Inferior parietal cortex (tissue), 1 donor: ENCODE results near the gene AHSG.
A peak's percentile ranks its signal among the peaks of the same experiment; 100 is the strongest.
"Not testable (repeated sequence)": the region's sequence is repeated elsewhere in the genome, so short reads cannot be mapped to it uniquely, and the experiment has no call there.

ENCODE experiments used
- DNase-seq: peaks from one replicate; pipeline ENCODE4 v3.0.0-alpha.2; 2016; ENCODE audit errors: extremely low spot score

The AHSG gene

DNA sequence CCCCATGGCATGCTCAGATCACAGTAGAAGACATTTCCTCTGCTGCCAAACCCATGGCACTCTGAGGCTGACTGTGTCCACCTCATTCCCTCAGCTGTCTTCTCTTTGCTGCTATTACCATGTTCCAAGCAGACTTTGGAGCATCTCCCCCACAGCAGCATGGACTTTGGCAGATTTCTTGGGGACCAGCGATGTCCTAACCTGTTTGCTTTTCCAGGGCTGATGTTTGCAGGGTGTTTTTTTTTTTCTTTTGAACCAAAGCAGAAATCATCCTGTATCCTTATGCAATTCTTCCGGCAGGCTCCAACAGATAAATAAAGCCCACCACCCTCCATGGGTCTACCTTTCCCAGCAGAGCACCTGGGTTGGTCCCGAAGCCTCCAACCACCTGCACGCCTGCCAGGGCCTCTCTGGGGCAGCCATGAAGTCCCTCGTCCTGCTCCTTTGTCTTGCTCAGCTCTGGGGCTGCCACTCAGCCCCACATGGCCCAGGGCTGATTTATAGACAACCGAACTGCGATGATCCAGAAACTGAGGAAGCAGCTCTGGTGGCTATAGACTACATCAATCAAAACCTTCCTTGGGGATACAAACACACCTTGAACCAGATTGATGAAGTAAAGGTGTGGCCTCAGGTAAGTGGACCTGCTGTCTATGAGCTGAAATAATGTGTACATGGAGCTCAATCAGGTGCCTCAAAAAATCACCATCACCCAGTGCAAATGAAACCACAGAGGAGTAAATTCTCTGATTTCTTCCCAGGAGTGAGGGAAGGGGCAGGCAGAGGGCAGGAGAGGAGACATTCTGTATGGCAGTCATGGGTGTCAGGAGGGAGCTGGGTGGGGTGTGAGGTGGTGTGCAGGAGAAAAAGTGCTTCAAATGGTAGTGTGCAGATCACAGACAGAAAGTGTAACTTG is at the start of gene AHSG:
Gene AHSG (plus strand): TSS at position 340 of the 916 bp plus-strand sequence. CDS start 82 bp downstream, at position 422.
- DNase-seq: no peak

DNA sequence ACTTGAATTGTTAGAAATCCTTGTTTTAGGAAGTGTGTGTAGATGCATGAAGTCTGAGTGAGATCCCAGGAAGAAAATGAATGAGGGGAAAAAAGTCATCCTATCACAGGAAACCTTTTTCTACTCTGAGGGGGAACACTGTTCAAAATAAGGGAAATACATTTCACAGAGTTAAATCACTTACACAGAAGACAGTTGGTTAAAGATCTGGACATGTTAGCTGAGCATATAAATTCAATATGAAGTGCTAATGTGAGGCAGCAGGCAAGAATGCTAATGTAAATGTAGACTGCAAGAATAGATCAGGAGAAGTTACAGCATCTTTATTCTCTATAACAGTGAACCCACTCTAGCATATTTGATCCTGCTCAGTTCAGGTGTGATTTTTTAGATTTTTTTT is 48.3 kb upstream of the AHSG start:
- DNase-seq: no peak

DNA sequence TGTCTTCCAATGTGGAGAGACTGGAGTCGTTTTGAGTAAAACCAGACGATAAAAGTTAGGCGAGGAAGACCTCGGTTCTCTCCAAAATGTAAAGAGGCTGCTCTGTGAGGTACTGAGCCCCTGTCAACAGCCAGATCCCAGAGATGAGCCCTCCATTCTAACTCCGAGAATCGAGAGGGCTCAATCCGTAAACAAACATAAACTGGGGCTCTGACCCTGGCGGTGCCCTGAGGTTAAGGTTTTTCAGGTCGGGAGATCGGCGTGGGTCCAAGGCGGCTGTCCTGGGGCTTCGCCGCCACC is 46.1 kb upstream of the AHSG start:
- DNase-seq: no peak

DNA sequence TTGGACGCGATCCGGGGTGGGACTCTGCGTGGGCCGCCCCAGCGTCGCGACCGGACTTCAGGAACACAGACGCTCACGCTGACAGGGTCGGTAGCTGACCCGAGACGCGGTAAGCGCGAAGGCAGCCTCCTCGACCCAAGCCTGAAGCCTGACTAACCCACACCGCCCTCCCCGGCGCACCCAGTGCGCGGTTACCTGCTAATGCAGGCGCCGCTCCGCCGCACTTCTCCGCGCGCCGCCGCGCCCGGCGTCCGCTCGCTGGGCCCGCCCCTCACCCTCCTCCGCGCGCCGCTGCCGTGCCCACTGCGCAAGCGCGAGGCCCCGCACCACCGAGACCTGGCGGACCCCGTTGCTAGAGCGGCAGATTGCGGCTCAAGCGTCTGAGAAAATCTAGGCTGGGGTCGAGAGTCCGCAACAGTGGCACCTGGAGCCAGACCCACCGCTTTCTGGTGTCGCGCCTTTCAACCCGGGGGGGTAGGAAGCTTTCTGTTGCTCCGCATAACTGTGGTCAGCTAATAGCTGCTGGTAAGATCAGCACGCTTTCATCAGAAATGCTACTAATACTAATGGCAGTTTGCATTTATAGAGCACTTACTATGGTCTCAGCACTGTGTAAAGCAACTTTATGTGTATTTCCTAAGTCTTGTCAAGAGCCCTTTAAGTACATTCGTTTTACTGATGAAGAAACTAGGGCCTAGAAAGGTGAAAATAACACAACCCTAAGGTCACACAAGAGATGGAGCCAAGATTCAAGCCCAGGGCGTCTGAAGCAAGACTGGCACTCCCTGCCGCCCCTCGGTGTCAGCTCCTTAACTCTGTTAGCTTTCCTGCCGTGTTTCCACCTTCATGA is 45.6 kb upstream of the AHSG start, which contains the start of gene TBCCD1:
Gene TBCCD1 (minus strand): TSS at position 268 of the 850 bp plus-strand sequence. CDS start 3,010 bp downstream, outside the sequence.
- peak; percentile 90 for DNase-seq

- DNase-seq: not testable (repeated sequence)
These were observed 43.5 kb upstream of the AHSG start for GRCh38 chr3:186569361-186569760.

- no peak for DNase-seq
These were observed 43.1 kb upstream of the AHSG start for GRCh38 chr3:186569779-186570095.

GRCh38 chr3:186570096-186570940 is 42.5 kb upstream of the AHSG start, which contains the start of gene DNAJB11:
Gene DNAJB11 (plus strand): TSS chr3:186570720. CDS start chr3:186570898, 178 bp downstream.
- peak; percentile 99 for DNase-seq

DNA sequence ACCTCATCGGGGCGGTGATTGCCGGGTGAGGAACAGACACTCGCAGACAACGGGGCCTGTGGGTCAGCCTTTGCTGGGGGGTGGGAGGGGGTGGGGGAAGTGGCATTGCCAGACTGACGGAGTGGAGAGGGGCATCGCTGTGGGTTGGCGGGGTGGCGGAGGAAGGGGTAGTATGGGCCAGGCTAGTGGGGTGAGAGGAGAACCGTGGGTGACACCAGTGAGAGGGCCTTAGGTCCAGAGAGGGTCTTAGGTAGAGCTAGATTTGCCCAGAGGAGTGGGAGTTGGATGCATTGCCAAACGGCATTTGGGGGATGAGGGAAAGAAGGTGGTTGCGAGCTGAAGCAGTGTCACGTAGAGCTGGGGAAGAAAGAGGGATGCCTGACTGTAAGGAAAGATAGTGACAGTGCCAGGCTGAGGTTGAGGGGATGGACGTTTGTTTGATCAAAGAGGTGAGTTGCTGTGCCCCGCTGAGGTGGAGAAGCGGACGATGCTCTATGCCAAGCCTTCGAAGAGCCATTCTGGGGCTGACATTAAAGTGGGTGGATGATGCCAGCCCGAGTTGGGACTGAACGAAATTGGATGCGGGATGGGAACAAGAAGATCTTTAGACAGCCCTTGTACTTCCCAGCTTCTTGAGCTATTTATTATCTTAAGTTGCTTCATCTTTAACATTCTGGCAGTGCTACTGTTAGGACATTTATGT is 41.8 kb upstream of the AHSG start:
- DNase-seq: no peak

- no peak for DNase-seq
These were observed 41.2 kb upstream of the AHSG start for GRCh38 chr3:186571644-186572013.

GRCh38 chr3:186577521-186577920 is 35.3 kb upstream of the AHSG start:
- no peak for DNase-seq

DNA sequence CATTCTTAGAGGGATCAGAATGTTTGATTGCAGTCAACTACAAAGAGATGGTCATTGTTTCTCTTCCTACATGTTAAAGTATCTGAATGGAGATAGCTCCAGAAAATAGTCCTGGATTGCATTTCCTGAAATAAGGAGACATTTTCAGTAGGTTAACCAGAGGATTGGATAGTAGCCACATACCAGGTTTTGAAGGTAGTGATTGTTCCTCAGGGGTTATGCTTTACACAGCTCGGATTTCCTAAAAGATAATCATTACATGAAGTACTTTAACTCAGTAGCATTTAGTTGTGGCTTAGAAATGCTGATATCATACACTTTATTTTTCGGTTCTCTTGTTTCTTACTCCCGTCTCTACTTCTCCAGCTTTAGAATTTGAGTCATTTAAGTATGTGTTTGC is 32.1 kb upstream of the AHSG start:
- no peak for DNase-seq

DNA sequence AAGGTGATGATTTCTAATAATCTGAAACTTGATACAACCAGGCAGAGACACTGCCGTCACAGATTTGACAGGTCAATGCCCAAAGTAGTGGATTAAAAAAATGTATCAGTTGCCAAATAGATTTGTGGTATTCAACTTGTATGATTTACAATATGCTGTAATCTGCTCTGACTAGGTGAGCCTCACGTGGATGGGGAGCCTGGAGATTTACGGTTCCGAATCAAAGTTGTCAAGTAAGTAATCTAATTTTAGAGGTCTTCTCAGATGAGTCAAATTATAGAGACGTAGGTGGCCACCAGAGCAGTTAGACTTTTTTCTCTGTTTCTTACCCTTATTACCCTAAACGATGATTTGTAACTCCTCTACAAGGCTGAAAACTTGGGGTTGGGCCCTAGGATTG is 30.3 kb upstream of the AHSG start:
- DNase-seq: no peak

- DNase-seq: no peak
These were observed 29.0 kb upstream of the AHSG start for GRCh38 chr3:186583831-186584230.

- not testable (repeated sequence) for DNase-seq
These were observed 26.6 kb upstream of the AHSG start for GRCh38 chr3:186586245-186586644.

GRCh38 chr3:186587183-186587582 is 25.7 kb upstream of the AHSG start:
- no peak for DNase-seq

DNA sequence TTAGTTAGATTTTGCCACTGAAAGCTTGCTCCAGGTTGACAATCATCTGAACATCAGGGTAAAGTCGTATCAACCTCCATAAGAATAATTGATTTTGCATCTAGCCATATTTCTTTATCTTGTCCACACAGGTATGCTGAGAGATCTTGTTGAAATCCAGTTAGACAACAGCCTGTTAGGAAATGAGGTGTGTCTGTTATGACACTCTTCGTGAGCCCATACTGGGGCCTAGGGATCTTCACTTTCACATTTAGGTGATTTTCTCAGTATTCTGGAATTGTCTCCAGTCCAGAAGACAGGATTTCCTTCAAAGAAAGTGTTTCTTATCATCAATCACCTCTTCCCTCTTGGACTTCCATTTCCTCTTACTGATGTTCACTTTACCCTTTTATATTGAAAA is 24.2 kb upstream of the AHSG start:
- no peak for DNase-seq

GRCh38 chr3:186589121-186589520 is 23.7 kb upstream of the AHSG start:
- DNase-seq: no peak

DNA sequence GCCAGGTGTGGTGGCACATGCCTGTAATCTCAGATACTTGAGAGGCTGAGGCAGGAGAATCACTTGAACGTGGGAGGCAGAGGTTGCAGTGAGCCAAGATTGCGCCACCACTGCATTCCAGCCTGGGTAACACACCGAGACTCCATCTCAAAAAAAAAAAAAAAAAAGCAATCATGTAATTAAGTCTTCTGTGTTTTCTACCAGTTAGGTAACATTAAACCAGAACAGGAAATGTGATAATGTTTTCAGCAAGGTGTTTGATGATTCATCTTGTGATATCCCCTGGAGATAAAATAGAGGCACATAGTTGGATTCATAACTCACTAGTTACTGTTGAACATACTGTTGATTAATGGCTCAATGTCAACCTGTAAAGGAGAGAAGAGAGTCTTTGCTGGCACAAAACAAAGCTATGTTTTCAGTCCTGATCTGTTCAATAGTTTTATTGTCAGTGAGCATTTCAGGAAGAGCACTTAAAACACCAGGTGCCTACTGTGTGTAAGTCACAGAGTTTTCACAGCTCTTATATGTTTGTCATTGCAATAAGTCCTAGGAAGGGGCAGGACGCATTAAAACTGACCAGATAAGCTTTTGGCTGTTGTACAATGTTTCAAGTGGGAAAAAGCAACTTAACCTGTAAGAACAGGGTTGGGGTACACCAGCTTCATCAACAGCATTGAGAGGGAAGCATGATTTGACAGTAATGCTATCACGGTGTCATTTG is 22.8 kb upstream of the AHSG start:
- no peak for DNase-seq

DNA sequence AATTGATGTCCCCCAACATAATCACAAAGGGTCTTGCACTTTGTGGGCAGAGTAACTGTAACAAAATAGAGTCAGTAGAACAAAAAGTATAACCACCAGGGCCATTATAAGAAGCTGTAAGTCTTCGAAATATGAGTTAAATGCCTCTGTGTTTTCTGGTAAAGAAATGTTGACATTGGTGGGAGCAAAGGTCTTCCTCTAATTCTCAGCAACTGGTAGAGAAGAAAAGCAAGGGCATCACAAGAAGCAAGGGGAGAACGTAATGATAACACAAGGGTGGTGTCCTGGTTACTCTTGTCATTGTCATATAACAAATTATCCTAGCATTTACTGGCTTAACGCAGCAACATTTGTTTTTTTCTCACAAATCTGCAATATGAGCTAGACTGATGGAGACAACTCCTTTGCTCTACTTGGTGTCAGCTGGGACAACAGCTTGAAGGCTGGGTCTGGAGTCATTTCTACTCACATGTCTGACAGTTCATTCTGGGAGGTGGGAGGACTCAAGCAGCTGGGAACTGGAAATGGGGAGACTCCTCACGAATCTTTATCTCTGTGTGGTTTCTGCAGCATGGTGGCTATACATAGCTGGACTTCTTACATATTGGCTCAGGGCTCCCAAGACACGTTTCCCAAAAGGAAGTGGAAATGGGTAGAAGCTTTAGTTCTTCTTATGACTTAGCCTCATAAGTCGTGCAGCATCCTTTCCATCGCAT is 22.1 kb upstream of the AHSG start:
- DNase-seq: no peak

- no peak for DNase-seq
These were observed 20.2 kb upstream of the AHSG start for GRCh38 chr3:186592682-186593081.
